HG02970 (cell line): Measurements from ENCODE around the gene SLC30A7.
"Not testable (repeated sequence)": the region's sequence is repeated elsewhere in the genome, so short reads cannot be mapped to it uniquely, and the experiment has no call there.

Source experiments
- ATAC-seq: cut with Tn5 transposase; IDR thresholded peaks from one replicate; pipeline ENCODE4 v1.9.1; 2021; ENCODE audit warnings: mild to moderate bottlenecking, moderate library complexity, moderate number of reproducible peaks; ENCODE audit not compliant: unreplicated experiment, low FRiP score

The SLC30A7 gene

GRCh38 chr1:100889869-100890482, 5.9 kb upstream of the SLC30A7 start:
- ATAC-seq: not testable (repeated sequence)

- no peak for ATAC-seq
These were observed 4.5 kb upstream of the SLC30A7 start for GRCh38 chr1:100891380-100891779.

- ATAC-seq: no peak
These were observed 3.3 kb upstream of the SLC30A7 start for GRCh38 chr1:100892554-100892953.

- no peak for ATAC-seq
These were observed 2.2 kb upstream of the SLC30A7 start for GRCh38 chr1:100893718-100894117.

GRCh38 chr1:100894603-100895539, 1.0 kb upstream of the SLC30A7 start, which contains the start of gene EXTL2:
TSS of gene EXTL2 (minus strand) at chr1:100894842. CDS start at chr1:100888757, 6,085 bp downstream.
- peak; percentile 29 for ATAC-seq

GRCh38 chr1:100896481-100896982, 642 bp downstream of the SLC30A7 start:
- ATAC-seq: peak; percentile 44

GRCh38 chr1:100902365-100902764, 6.5 kb downstream of the SLC30A7 start:
- no peak for ATAC-seq

GRCh38 chr1:100903777-100904176, 7.9 kb downstream of the SLC30A7 start:
- no peak for ATAC-seq

- ATAC-seq: no peak
These were observed 8.6 kb downstream of the SLC30A7 start for GRCh38 chr1:100904528-100904927.

GRCh38 chr1:100905181-100905580, 9.3 kb downstream of the SLC30A7 start:
- ATAC-seq: no peak

GRCh38 chr1:100907887-100908286, 12.0 kb downstream of the SLC30A7 start:
- no peak for ATAC-seq

- no peak for ATAC-seq
These were observed 13.1 kb downstream of the SLC30A7 start for GRCh38 chr1:100909018-100909417.

GRCh38 chr1:100912019-100912418, 16.1 kb downstream of the SLC30A7 start:
- ATAC-seq: no peak

GRCh38 chr1:100921110-100921706, 25.3 kb downstream of the SLC30A7 start:
- ATAC-seq: no peak

- no peak for ATAC-seq
These were observed 28.3 kb downstream of the SLC30A7 start for GRCh38 chr1:100924212-100924611.

- no peak for ATAC-seq
These were observed 29.1 kb downstream of the SLC30A7 start for GRCh38 chr1:100924991-100925390.

GRCh38 chr1:100926240-100926639, 30.4 kb downstream of the SLC30A7 start:
- no peak for ATAC-seq

GRCh38 chr1:100927276-100927675, 31.4 kb downstream of the SLC30A7 start:
- no peak for ATAC-seq

- no peak for ATAC-seq
These were observed 32.2 kb downstream of the SLC30A7 start for GRCh38 chr1:100928128-100928527.

- ATAC-seq: no peak
These were observed 34.6 kb downstream of the SLC30A7 start for GRCh38 chr1:100930494-100930893.

- ATAC-seq: no peak
These were observed 35.8 kb downstream of the SLC30A7 start for GRCh38 chr1:100931716-100932115.
